ENCODE results near the gene PKIB.
"Not testable (repeated sequence)": the region's sequence is repeated elsewhere in the genome, so short reads cannot be mapped to it uniquely, and the experiment has no call there.

Gene PKIB

DNA sequence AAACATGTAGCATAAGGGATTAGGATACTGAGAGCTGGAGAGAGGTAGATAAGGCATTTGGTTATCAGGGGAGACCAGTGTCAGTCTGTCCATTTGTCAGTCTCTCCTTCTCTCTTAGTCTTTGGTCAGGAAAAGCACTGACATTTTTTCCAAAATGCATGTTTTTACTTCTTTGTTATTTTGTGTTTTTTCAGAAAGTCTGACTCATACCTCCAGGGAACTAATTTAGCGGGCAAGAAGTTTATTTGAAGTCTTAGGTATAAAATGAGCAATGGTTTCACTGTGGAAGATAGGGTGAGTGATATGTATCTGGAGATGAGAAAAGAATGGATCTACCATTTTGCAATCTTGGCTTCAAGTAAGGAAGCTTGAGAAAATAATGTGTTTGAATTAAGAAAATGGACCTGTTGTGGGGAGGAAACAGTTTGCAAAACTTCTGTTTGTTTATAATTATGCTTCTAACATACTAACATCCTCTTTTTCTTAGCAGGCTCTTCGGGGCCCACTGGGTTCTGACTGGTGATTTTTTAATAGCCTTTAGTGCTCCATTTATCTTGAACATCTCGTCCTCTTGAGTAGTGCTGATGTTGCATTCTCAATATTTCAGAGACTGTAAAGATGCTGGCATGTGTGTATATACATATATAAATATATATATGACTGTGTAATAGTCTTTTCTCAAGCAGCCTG, 102.4 kb downstream of the PKIB start:
- no peak for DNase-seq

DNA sequence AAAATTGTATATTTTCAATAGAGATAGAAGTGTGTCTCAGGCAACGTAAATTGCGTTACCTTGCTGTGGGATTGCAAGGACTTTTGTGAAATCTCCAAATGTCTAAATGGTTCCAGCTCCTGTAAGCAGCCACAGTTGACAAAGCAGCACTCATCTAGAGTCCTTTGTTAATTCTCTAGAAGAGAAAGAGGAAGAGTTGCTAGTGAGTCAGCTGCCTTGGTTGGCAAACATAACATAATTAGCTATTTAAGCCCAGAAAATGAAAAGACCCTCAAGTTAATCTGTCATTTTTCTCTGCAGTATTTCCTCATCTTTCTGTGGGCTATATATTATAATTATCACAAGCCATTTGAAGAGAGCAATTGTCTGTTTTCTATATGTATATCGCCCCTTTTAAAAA, 102.9 kb downstream of the PKIB start:
- peak; percentile 59 for DNase-seq

DNA sequence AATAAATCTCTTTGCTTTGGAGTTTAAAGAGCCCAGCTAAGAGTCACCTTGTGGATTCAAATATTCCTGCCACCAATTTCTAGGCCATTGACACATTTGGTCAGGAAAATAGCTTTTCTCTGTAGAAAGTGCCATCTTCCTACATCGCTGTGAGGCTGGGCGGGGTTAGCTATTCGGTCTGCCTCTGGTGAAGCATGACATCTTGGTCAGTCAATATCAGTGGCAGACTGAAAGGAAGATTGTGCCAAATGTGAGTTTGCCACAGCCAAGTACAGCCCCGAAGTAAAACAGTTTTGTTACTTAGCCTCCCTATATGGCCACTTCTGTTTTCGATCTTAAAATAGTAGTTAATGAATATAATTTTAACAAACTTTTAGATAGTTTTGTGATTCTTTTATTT, 103.9 kb downstream of the PKIB start:
- DNase-seq, result no peak

DNA sequence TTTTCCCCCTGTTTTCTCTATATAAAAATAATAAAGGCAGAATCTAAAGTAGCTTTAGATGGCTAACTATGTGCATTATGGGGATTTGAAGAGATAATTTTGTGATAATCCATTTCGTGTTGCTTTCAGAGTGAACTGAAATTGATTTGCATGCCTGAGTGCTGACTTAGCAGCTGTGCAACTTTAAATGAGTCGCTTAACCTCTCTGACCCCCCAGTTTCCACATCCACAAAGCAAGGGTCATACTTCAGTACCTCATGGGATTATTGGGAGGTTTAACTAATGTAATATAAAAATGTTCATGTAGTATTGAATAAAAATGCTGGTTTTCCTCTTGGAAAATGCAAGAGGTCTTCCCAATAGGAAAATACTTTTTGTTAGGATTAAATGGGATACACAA, 105.5 kb downstream of the PKIB start:
- no peak for DNase-seq

DNA sequence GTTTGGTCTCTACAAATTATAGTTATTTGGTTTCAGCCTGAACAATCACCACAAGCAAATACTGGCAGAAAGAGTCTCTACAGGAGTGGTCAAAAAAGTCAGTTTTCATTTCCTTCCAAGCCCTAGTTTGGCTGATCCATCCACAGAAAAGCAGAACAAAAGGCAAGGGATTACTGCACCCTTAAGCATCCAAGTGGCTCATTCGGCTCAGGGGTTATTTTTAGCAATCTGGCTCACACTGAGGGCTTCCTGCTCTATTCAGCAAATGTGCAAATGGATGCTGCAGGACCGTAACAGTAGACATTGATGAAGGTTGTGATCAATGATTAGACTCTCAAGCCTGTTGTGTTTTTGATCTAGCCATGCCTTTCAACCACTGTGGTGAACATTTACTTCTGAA, 107.1 kb downstream of the PKIB start:
- no peak for DNase-seq

DNA sequence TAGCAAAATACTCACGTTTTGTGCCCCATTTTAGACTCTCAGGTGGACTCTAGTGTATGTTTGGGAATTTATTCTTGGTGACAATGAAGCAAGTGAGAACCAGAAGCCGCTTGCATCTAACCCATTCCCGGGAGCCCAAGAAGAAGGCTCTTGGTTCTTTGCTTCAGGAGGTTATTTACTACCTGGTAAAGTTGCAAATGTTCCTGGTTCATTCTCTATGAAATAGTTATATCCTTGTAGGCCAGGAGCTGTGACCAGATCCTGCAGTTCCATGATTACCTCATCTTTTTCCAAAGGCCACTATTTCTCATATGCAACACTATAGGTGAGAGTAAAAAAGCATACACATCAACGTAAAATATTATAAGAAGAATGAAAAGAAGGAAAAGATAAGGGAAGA, 108.4 kb downstream of the PKIB start:
- no peak for DNase-seq

DNA sequence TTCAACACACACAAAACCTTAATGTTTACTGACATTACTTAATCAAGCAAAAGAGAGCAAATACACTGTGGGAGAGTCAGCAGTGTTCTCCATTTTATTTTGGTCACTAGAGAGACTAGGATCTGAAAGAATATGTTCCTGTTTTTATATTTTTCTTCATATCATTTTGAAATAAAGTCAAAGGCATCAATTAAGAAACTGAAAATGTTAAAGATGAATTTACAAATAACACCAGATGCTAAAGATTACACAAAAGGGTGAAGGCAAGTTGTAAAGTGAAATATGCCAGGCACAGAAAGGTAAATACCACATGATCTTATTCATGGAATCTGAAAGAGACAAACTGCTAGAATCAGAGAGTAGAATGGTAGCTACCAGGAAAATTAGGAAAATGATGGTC, 109.0 kb downstream of the PKIB start:
- no peak for DNase-seq

DNA sequence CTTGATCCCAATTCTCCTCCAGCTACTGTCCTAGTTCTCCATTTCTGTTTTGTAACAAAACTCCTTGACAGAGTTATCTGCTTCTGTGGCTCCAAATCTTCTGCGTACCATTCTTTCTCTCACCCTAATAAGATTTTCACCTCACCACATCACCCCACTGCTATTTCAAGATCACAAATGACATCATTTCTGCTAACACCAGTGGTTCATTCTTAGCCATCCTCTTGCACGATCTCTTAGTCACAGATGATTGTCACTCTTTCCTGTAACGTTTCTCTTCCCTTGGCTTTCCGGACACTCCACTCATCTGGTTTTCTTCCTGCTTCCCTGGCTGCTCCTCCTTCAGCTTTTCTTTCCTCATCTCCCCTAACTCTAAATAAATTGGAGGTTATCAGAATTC, 112.5 kb downstream of the PKIB start:
- no peak for DNase-seq

DNA sequence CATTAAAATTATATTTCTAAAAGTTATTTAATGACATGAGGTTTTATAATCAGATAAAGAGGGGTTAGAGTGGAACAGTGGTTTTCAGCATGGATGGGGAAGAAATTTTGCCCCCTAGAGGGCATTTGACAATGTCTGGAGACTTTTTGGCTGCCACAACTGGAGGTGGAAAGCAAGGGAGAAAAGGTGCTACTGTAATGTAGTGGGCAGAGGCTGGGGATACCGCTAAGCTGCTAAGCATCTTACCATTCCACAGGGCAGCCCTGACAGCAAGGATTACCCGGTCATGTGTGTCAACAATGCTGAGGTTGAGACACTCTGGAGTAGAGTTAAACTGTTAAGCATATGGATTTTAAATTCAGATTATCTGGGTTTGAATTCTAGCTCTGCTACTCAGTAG, 116.4 kb downstream of the PKIB start:
- no peak for DNase-seq

DNA sequence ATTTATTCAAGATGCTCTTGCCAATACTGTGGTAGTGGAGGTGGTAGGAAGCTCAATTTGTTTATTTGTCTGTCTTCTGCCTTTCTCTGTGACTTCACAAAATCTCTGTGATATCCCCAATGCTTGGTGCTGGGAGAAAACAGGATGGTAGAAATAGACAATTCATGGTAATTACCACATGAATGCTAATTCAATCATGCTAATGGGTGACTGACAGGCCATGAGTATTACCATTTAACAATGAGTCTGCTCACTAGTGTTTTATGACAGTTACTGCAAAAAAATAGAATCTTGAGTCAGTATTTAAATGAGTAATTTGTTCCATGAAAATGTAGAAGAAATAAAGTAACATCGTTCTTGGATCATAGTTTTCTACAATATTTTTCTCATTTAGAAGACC, 117.0 kb downstream of the PKIB start:
- DNase-seq, result no peak

DNA sequence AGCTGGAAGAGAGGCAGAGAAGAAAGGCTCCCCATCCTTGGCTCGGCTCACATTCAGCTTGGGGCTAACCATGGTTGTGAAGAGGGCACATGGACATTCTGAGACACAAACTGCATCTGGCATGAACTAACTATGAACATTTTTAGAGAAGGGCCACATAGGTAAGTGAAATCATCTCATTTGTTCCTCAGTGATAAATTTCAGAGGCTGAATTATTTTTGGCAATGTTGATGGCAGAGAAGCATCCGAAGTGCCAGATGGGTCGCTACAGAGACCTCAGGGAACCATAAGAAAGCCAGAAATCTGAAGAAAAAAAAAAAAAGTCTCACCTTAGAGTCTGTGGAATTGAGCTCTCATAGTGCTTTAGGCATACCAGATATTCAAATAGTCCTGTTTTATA, 120.1 kb downstream of the PKIB start:
- DNase-seq, result no peak

DNA sequence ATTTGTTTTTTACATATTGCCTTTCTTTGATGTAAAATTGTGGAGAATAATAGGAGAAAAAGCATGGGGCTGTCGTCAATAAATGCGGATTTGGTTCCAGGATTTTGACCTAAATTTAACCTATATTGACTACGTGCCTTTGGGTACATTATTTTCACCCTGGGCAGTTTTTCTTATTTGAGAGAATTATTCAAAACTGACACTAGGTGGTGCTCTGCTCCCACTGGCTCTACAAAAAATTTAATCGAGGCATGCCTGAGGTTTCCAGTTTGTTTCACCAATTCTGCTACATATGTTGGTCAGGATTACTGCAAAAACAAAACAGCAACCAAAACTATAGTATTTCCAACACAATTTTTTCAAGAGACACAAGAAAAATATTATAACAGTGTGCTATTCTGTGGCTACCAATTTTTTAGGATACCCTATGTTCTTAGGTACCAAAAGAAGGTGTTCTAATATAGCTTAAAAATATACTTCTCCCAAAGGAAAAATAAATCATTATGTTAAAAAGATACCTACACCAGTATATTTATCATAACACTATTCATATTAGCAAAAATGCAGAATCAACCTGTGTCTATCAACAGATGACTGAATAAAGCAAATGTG, 120.7 kb downstream of the PKIB start:
- no peak for DNase-seq

DNA sequence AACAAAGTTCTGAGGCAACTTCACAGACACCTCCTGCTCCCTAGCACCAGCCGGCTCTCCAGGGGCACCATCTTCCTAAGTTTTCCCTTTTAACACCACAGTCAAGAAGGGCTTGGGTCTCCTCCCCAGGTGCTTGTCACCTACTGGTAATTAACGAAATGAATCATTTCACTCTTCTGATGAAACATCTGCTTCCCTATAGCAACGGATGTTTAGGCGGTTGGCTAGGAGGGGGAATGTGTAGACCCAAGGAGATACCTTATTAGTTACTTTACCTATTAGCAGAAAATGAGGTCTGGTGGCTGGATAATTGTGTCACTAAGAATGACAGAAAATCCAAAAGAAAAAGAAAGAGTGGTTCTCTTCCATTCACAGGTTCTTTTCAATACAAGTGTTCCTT, 123.1 kb downstream of the PKIB start:
- DNase-seq, result no peak

DNA sequence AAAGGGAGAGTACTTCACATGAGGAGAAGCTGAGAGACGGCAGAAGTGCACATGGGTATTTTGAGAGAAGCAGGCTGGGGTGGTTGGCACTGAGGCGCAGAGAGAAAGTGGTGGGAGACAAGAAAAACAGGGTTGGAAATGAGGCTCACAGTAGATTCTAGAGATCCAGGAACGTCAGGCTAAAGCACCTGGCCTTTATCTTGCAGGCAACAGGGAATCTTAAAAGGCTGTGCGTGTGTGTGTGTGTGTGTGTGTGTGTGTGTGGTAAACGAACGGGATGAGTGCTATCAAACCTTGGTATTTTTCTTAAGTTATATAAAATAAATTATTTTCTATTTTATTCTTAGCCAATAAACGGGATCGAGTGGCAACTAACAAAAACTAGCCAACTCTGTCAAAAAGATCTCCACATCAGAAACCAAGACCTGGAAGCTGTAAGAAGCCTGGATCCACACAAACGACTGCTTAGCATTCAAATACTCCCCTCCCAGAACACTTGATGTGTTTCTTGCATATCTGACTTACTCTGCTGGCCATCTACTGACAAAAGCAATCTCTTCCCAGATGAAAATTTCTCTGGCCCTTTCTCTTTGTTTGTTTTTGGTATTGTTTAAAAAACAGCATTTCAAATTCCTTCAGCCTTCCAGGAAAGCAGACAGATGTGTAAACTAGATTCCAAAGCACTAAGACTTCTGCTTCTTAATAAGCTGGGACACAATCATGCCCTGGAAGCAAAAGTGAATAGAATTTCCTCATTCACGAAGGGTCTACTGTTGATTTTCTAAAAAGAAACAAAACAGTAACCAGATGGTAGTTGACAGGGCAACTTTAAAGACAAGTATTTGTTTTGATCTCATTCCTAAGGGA, 124.6 kb downstream of the PKIB start:
- DNase-seq, result no peak

DNA sequence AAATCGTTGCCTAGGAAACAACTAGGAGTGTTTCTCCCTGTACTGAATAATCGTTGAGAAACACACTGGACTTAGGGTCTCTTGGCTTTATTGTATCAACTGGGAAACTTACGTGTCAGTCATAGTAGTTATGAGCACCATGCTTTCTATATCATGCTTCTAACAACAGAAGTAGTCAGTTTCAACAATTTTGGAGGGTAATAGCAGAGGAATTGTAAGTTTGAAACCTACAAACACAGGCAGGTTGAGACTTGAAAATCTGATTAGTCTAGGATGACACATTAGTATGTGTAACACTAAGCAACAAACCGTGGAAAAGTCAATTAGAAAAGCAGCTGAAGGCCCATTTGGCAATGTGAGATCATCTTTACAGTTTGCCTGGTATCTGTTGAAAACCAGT, 125.4 kb downstream of the PKIB start:
- DNase-seq, result no peak

DNA sequence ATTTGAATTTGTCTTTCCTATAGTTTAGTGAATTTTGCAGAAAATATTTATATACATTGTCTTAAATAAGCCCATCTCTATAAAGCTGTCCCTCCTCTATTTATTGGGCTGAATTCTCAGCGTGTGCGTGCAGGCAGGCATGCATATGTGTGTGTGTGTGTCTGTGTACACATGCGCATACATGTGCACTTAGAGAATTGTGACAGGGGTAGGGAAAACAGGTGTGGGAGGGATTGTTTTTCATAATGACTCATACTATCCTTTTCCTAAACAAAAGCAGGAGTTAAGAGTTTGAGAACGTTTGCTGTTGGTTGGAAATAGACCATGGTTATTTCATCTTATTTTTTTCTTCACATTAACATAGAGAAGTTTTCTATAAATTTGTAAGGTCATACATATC, 126.0 kb downstream of the PKIB start:
- no peak for DNase-seq

DNA sequence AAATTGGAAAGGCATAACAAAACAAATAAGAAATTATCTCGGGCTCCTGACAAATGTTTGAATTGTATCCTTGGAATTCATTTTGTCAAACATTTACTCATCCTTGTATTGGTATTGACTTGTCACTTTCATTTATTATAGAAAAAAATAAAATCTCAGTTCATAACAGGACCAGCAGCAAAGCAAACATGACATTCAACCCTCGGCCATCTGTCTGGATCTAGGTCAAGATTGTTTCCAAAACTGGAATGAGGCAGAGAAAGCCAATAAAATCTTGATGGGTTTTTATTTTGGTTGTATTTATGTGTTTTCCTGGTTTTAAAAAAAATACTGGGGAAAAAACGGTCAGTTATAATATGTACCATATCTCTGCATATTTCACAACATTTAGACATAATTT, 126.4 kb downstream of the PKIB start:
- no peak for DNase-seq

DNA sequence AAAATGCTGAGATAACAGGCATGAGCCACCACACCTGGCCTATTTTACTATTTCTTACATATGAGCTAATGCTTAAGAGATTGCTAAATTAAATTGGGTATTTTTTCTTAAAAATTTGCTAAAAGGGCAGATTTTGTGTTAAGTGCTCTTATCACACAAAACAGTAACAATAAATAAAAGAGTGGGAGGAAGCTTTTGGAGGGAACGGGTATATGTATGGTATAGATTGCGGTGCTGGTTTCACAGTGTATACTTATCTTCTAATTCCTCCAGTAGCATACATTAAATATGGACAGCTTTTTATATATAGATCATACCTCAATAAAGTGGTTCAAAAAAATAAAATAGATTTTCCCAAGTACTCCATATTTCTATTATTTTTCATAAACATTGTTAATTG, 129.9 kb downstream of the PKIB start:
- no peak for DNase-seq

DNA sequence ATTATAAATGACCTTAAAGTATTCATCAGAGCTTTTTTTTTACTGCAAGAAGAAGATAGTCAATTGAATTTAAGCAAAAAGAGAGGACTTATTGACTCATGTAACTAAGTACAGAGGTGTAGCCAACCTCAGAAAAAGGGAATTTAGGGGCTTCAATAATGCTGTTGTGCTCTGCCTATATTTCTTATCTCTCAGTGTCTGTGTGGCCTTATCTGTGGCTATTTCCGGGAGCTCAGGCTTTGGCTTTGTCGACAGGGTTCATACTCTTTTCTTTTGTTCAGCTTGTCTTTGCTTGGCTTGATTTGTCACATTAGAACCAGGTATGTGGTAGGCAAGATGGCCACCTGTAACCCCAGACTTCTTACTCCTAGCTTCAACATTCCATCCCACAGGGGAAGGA, 130.7 kb downstream of the PKIB start:
- DNase-seq, result no peak

DNA sequence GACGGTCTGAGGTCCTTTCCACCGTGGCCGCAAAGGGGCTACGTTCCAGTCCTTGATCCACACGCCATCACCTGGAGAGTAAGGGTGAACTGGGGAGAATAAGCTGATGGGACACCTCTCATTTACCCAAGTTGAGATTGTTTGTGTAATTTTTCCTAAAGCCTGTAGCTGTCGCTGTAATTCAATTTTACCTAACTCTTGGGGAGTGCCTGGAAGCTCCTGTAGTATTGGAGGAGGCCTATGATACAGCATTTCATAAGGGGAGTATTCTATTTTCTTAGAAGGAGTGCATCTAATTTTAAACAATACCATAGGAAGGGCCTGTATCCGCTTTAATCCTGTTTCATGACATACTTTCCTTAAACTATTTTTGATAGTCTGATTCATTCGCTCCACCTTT, 134.0 kb downstream of the PKIB start:
- not testable (repeated sequence) for DNase-seq

DNA sequence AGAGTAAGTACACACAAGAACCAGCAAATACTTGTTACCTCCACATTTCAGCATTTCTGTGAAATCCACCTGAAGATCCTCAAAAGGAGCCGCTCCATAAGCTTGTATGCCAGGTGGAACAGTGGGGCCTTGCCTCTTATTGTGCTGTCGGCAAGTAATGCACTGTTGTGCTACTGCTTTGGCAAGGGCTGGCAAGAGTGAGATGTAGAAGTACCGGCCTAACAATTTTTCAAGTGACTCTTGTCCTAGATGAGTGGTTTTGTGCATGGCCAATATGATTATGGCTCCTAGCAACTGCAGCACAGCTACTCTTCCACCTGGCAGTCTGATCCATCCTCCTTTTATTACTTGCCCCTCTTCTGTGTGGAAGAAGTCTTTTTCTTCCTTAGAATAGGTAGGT, 134.7 kb downstream of the PKIB start:
- not testable (repeated sequence) for DNase-seq

DNA sequence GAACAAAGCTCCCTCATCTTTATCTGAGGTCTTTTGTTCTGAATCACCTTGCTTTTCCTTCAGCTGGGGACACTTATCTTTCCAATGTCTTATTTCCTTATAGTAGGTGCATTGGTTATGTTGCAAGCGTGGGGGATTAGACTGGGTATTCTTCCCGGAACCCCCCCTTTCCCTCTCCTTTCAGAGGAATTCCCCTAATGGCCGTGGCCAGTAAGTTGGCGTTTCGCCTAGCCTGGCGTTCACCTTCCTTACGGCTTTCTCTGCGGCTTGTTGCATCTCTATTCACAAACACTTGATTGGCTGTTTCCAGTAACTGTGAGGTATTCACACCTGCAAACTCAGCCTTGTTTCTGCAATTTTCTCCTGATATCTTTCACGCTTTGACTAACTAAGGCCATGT, 136.5 kb downstream of the PKIB start:
- DNase-seq, result no peak

DNA sequence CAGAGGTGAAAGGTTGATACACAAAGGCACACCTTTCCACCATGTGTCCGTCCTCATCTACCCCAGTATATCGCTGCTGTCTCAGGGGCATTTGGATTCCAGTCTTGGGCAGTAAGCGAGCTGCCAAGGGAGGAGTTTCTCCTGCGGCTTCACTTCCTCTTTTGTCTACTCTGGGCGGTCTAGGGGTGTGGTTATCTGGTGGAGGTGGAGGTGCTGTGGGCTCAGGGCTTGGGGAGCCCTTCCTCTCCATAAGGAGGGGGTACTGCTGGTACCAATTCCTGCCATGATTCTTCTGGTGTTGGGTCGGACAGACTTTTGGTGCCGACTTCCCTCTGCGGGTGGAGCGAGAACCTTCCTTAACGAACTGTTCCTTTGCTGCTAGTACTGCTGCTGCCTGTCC, 137.4 kb downstream of the PKIB start:
- no peak for DNase-seq

DNA sequence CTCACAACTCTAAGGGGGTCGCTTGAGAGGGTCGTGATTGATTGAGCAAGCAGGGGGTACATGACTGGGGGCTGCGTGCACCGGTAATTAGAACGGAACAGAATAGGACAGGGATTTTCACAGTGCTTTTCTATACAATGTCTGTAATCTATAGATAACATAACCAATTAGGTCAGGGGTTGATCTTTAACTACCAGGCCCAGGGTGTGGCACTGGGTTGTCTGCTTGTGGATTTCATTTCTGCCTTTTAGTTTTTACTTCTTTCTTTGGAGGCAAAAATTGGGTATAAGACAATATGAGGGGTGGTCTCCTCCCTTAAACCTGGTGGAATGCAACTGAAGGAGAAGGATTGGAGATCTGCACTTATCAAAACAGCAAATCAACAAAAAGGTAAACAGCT, 138.7 kb downstream of the PKIB start:
- DNase-seq, result not testable (repeated sequence)

Measured in SIG-M5 (cell line).